Subcutaneous abdominal adipose tissue (tissue), 5 donors: ENCODE results near the gene MX1.

Experiments
- H3K27ac ChIP-seq: one replicate; pipeline ENCODE4 v1.7.0; 2013; ENCODE audit warnings: low read depth, mild to moderate bottlenecking, inconsistent platforms, low read length, moderate library complexity
- H3K27me3 ChIP-seq, 5 donors: one replicate each; pipeline ENCODE4 v1.7.0; 2013; ENCODE audit warnings: low read length in 5 of 5, inconsistent platforms in 1 of 5; ENCODE audit not compliant: control insufficient read depth in 5 of 5, insufficient read depth in 4 of 5
- H3K36me3 ChIP-seq, 5 donors: one replicate each; pipeline ENCODE4 v1.7.0; 2013; ENCODE audit warnings: low read length in 5 of 5; ENCODE audit not compliant: control insufficient read depth in 5 of 5, insufficient read depth in 5 of 5
- H3K4me1 ChIP-seq, 5 donors: one replicate each; pipeline ENCODE4 v1.7.0; 2013; ENCODE audit warnings: low read length in 5 of 5, mild to moderate bottlenecking in 3 of 5, moderate library complexity in 1 of 5; ENCODE audit not compliant: control insufficient read depth in 5 of 5, insufficient read depth in 5 of 5
- H3K4me3 ChIP-seq, 5 donors: one replicate each; pipeline ENCODE4 v1.7.0; 2013; ENCODE audit warnings: low read length in 5 of 5, low read depth in 1 of 5
- H3K9ac ChIP-seq, 5 donors: one replicate each; pipeline ENCODE4 v1.7.0; 2013; ENCODE audit warnings: low read length in 5 of 5, mild to moderate bottlenecking in 4 of 5, moderate library complexity in 3 of 5
- H3K9me3 ChIP-seq, 5 donors: one replicate each; pipeline ENCODE4 v1.7.0; 2013; ENCODE audit warnings: low read length in 5 of 5; ENCODE audit not compliant: control insufficient read depth in 5 of 5
- donor health status: healthy.
- donor health status: healthy.
- donor health status: healthy.
- donor health status: healthy.
- donor health status: healthy.

Gene MX1

GRCh38 chr21:41453198-41453597, 27.2 kb downstream of the MX1 start:
- Histone ChIP-seq H3K9me3 (no peaks in the 10 kb centered on the region), H3K27me3 (no peaks in the 10 kb centered on the region), H3K4me3 (no peak overlapping the region), H3K36me3 (peaks cover 4 to 82% (median 60%) of the 10 kb centered on the region in 5 donors), H3K27ac (no peak overlapping the region), H3K9ac (no peak overlapping the region), H3K4me1 (no peaks in the 10 kb centered on the region)

- H3K27ac ChIP-seq, result no peak overlapping the region
- no peaks in the 10 kb centered on the region for H3K4me1 ChIP-seq
- H3K9ac ChIP-seq, result no peak overlapping the region
- no peaks in the 10 kb centered on the region for H3K9me3 ChIP-seq
- no peak overlapping the region for H3K4me3 ChIP-seq
- peaks cover 4 to 88% (median 64%) of the 10 kb centered on the region in 5 donors for H3K36me3 ChIP-seq
- H3K27me3 ChIP-seq, result no peaks in the 10 kb centered on the region
These were observed 27.7 kb downstream of the MX1 start for GRCh38 chr21:41453761-41454160.

DNA sequence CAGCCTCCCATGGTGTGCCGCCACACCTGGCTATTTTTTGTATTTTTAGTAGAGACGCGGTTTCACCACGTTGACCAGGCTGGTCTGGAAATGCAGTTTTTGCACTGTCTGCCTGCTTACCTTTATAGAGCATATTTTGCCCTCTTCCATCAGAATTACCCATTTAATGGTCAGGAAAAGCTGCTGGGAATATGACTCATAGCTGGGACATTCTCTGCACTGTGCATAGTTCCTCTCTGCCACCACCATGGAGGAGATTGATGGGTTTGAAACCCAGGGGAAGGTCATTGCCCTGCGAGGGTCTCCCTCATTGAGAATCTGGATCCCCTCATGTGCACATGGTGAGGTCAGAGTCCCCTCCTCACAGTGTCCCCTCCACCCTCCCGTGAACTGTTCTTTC, 32.1 kb downstream of the MX1 start:
- Histone ChIP-seq H3K4me3 (no peak overlapping the region), H3K4me1 (peaks cover 0 to 2% (median 0%) of the 10 kb centered on the region in 5 donors), H3K9ac (no peak overlapping the region), H3K36me3 (peaks cover 0 to 64% (median 41%) of the 10 kb centered on the region in 5 donors), H3K9me3 (no peaks in the 10 kb centered on the region), H3K27ac (no peak overlapping the region), H3K27me3 (no peaks in the 10 kb centered on the region)

DNA sequence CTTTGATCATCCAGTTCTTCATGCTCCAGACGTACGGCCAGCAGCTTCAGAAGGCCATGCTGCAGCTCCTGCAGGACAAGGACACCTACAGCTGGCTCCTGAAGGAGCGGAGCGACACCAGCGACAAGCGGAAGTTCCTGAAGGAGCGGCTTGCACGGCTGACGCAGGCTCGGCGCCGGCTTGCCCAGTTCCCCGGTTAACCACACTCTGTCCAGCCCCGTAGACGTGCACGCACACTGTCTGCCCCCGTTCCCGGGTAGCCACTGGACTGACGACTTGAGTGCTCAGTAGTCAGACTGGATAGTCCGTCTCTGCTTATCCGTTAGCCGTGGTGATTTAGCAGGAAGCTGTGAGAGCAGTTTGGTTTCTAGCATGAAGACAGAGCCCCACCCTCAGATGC, 32.5 kb downstream of the MX1 start:
- Histone ChIP-seq H3K9me3 (no peaks in the 10 kb centered on the region), H3K27ac (no peak overlapping the region), H3K27me3 (no peaks in the 10 kb centered on the region), H3K9ac (no peak overlapping the region), H3K4me3 (no peak overlapping the region), H3K4me1 (peaks cover 0 to 2% (median 0%) of the 10 kb centered on the region in 5 donors), H3K36me3 (peaks cover 0 to 59% (median 41%) of the 10 kb centered on the region in 5 donors)

GRCh38 chr21:41459884-41460534, 34.0 kb downstream of the MX1 start:
- Histone ChIP-seq H3K27me3 (no peaks in the 10 kb centered on the region), H3K4me1 (peaks cover 0 to 2% (median 0%) of the 10 kb centered on the region in 5 donors), H3K36me3 (peaks cover 0 to 46% (median 32%) of the 10 kb centered on the region in 5 donors), H3K4me3 (no peak overlapping the region), H3K9ac (no peak overlapping the region), H3K9me3 (no peaks in the 10 kb centered on the region), H3K27ac (no peak overlapping the region)

GRCh38 chr21:41460578-41461527, 34.8 kb downstream of the MX1 start:
- no peaks in the 10 kb centered on the region for H3K27me3 ChIP-seq
- peaks cover 0 to 2% (median 0%) of the 10 kb centered on the region in 5 donors for H3K4me1 ChIP-seq
- H3K9ac ChIP-seq, result no peak overlapping the region
- H3K9me3 ChIP-seq, result no peaks in the 10 kb centered on the region
- peaks cover 0 to 37% (median 24%) of the 10 kb centered on the region in 5 donors for H3K36me3 ChIP-seq
- no peak overlapping the region for H3K27ac ChIP-seq
- no peak overlapping the region for H3K4me3 ChIP-seq

GRCh38 chr21:41465176-41465781, 39.2 kb downstream of the MX1 start:
- no peaks in the 10 kb centered on the region for H3K9me3 ChIP-seq
- H3K36me3 ChIP-seq, result no peaks in the 10 kb centered on the region
- H3K27me3 ChIP-seq, result peaks cover 0 to 15% (median 7%) of the 10 kb centered on the region in 5 donors
- no peak overlapping the region for H3K4me3 ChIP-seq
- H3K27ac ChIP-seq, result no peak overlapping the region
- peaks cover 0 to 4% (median 3%) of the 10 kb centered on the region in 5 donors for H3K4me1 ChIP-seq
- no peak overlapping the region for H3K9ac ChIP-seq

DNA sequence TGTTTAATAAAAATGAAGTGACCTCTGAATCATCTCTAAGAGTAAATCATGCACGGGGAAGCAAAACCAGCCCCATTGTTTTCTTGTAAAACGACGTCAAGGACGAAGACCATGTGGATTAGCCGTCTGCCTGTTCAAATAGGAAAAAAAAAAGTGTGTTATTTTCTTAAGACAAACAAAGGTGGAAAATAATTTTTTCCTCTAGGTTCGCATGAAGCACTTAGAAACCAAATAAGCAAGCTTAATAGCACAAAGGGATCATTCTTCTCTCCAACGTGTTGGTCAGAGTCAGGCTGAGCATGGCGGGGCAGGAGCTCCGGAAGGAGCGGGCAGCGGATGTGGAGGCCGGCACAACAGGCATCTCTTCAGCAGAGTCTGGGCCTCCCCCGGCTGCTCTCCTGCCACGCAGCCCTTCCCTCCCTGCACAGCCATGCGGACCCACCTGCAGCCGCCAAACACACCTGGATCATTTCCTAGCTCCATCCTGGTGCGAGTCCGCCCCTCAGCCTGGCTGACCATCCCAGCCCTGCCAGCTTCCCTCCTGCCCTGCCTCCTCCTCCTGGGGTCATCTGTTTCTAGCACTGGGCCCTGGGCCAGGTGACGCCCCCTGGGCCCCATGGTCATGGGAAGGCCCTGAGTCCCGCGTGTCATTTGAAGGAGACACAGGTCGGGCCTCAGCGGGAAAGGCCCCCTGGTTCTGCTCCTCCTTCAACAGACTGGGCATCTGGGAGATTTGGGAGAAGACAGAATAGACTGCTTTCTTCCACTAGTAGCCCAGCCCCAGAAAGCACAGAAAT, 40.2 kb downstream of the MX1 start:
- Histone ChIP-seq H3K4me3 (no peak overlapping the region), H3K9ac (no peak overlapping the region), H3K36me3 (no peaks in the 10 kb centered on the region), H3K27ac (no peak overlapping the region), H3K27me3 (peaks cover 4 to 24% (median 7%) of the 10 kb centered on the region in 5 donors), H3K4me1 (peaks cover 0 to 4% (median 2%) of the 10 kb centered on the region in 5 donors), H3K9me3 (no peaks in the 10 kb centered on the region)

GRCh38 chr21:41470054-41470453, 44.0 kb downstream of the MX1 start:
- Histone ChIP-seq H3K27me3 (peaks cover 16 to 36% (median 22%) of the 10 kb centered on the region in 5 donors), H3K9me3 (no peaks in the 10 kb centered on the region)

More at GRCh38 chr21:41470054-41470453, 44.0 kb downstream of the MX1 start:
- Histone ChIP-seq H3K9ac (no peak overlapping the region), H3K36me3 (no peaks in the 10 kb centered on the region), H3K27ac (no peak overlapping the region), H3K4me3 (no peak overlapping the region), H3K4me1 (peaks cover 0 to 4% (median 2%) of the 10 kb centered on the region in 5 donors)
